Dermis microvascular lymphatic vessel endothelial cell (primary cell): ENCODE measurements around the gene TMEM158. TPM values are rescaled to one million over a fixed set of nuclear protein-coding genes. Genes with fewer than 3 reads are reported as not detected.

Source experiments
- DNase-seq, 2 donors: peaks; one replicate each; pipeline versions ENCODE4 v3.0.0 to v3.0.0-alpha.2; 2010; ENCODE audit warnings: low read depth in 2 of 2
- total RNA-seq: library from RNA; depleted of rRNA; stranded (reverse); fragments of >200 nt; gene quantifications from 2 replicates; pipeline ENCODE4 v1.2.1, GENCODE V29; 2014

The TMEM158 gene
- total RNA-seq, 1 donor from 2014 or later = 1.0 TPM

GRCh38 chr3:45204136-45204535 is 22.0 kb downstream of the TMEM158 start:
- DNase-seq = no peak

GRCh38 chr3:45199837-45200648 is 26.0 kb downstream of the TMEM158 start:
- peak in 1 of 2 donors; percentile 54 for DNase-seq

DNA sequence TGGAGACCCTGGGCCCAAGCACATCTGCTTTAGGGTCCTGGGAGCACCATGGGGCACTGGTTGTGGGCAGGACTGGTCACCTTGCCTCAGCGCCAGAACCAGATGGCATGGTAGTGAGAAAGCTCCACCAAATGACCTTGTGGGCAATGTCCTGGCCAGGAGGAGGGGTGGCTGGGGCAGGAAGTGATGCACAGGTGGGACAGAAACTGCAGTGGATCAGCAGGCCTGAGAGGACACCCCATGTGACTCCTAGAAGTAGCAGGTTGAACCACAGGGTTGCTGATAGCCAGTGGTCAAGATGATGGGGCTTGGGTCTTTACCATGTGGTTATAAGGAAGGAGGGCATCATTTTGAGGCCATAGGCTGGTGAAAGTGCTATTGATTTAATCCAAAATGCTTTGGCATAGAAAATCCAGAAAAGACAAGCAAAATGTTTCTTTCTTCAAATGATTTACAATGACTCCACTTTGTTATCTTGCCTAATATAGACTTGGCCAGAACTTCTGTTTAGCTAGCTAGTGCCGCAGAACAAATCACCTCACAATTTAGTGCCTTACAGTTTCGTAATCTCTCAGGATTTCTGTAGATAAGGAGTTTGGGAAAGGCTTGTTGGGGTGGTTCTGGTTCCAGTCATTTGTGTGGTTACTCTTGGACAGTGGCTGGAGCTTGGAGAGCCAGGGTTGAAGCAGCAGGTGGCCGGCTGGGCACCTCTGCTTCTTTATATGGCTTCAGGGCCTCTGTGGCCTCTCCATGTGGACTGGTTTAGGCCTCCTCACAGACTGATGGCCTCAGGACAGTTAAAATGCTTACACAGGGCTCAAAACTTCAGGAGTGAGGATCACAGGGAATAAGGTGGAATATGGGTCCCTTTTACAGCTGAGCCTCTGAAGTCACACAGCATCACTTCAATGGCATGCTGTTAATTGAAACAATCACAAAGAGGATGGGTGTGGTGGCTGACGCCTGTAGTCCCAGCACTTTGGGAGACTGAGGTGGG is 27.5 kb downstream of the TMEM158 start:
- DNase-seq = no peak

DNA sequence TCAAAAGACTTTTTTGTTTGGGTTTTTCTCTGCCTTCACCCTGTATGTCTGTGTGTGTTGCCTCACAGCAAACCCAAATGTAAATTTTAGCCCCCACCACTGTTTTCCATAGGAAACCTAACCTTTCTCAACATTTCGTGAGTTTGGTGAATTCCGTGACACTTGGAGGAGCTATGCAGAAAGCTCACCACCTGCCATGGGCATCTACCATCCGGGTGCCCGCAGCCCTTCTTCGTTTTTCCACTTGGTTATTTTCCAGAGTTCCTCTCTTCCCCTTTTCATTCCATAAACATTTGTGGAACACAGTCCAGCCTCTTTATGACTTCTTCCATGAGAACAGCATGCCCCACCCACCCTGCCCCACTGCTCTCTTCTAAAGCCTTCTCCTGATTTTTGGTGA is 31.3 kb downstream of the TMEM158 start:
- DNase-seq = no peak

DNA sequence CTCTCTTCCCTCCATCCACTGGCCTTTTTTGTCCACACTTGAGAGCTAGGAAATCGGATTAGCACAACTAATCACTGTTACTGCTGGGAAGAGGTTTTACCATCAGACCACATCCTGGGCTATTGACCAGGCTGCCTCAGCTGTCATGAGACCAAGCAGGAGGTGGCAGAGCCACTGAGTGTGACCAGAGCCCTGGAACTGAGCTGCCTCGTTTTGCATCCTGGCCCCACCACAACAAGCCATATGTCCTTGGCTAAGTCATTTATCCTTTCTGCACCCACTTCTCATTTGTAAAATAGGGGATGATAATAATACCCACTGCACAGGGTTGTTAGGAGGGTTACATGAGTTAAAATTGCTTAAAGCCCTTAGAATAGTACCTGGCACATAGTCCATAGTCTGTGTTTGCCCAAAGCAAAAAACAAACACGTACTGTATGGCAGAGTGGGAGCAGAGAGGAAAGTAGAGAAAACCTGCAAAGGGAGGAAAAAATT is 34.1 kb downstream of the TMEM158 start:
- DNase-seq = no peak

DNA sequence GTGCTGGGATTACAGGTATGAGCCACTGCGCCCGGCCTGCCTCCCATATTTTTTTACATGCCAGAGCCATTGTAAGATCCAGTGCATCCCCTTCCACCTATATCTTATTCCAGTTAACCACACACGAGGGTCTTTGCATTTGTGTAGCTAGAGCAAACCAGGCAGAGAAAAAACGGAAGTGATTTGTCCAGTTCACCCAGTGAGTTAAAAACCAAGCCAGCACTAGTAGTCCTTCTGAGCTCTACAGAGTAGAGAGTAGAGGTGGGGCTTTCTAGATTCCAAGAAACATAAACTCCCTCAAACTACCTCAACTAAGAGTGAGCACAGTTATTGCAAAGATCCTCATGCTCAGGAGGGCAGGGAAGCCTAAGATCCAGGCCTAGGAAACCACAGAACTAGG is 34.7 kb downstream of the TMEM158 start:
- no peak for DNase-seq

- DNase-seq = no peak
These were observed 37.1 kb downstream of the TMEM158 start for GRCh38 chr3:45188719-45189659.

DNA sequence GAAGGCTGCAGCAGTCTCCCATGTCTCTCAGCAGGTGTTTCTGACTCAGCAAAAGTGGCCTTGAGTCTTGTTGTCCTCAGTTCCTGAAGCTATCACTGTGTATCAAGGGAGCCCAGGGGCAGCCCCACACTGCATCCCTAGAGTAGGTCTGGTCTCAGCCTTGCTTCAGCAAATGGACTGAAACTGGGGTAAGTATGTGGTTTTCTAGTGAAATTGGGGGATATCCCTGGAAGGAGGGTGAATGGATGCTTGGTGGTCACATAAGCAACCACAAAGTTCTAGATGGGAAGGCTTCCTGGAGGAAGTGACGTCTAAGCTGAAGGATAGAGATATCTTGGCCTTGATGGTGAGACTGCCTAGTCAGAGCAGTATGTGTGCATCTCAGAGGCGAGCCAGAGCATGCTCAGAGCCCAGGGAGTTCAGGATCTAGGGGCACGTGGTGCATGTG is 38.4 kb downstream of the TMEM158 start:
- DNase-seq = no peak

DNA sequence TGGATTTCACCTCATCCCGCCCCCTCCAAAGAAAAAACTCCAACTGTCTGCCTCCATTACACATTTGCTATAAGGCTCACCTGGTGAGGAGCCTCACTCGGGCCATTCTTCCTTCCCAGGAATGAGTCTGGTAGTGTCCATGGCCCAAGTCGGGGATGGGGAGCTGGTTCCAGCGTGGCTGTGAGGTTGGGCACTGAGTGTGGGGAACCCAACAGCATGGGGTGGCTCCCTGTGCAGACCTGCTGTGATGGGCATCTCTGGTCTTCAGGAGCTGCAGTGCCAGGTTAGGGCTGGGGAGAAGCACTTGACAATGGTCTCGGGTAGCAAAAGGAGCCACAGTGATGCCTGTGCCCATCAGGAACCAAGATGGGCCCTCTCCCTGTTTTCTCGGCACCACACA is 39.2 kb downstream of the TMEM158 start:
- no peak for DNase-seq

GRCh38 chr3:45185461-45185860 is 40.6 kb downstream of the TMEM158 start:
- no peak for DNase-seq

DNA sequence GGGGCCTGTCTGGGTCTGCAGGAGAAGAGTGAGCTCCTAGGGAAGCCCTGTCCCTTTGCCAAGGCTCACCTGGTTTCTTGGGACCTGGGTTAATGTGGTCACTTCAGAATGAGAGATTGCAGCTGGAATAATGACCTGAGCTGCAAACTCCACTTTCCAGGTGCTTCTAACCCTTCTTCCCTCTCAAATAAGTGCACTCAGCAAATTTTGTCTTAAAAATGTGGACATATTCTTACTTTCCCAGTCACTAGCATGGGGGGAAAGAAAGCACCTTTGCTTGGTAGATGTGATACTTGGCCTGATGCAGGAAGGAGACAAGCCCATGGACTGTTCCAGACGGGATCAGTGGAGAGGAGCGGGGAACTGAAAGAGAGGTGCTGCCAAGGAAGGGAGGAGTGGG is 41.0 kb downstream of the TMEM158 start:
- DNase-seq = no peak

DNA sequence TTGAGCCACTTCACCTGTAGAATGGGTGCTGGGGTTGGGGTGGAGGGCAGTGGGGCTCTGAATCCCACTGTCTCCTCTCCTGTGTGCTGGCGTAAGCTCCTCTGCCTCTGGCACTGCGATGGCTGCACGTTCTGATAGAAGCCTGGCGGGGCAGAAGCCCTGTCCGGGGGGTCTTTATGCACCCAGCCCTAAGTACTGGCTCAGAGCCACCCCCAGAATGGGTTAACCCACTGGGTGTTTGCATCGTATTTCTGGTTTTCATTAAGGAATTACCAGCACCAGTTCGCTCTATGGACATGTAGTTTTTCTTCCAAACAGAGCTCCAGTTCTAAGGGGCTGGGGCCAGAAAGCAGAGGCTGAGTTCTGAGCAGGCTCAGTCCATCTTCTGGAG is 42.2 kb downstream of the TMEM158 start:
- DNase-seq = no peak

- no peak for DNase-seq
These were observed 42.9 kb downstream of the TMEM158 start for GRCh38 chr3:45182915-45183871.

GRCh38 chr3:45181496-45181895 is 44.6 kb downstream of the TMEM158 start:
- no peak for DNase-seq

- DNase-seq = no peak
These were observed 45.2 kb downstream of the TMEM158 start for GRCh38 chr3:45180899-45181298.

DNA sequence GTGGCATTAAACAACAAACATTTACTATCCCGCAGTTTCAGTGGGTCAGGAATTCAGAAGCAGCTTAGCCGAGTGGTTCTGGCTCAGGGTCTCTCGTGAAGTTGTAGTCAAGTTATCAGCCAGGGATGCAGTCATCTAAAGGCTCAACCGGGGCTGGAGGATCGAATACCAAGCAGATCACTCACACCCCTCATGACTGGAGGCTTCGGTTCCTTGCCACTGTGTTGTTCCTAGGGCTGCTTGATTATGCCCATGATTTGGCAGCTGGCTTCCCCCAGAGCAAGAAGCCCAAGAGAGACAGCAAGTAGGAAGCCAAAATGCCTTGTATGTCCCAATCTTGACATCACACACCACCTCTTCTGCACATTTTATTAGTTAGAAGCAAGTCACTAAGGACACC is 46.0 kb downstream of the TMEM158 start:
- DNase-seq = no peak

GRCh38 chr3:45179163-45179562 is 46.9 kb downstream of the TMEM158 start:
- no peak for DNase-seq

- DNase-seq = no peak
These were observed 47.7 kb downstream of the TMEM158 start for GRCh38 chr3:45178183-45179023.

GRCh38 chr3:45176912-45177311 is 49.2 kb downstream of the TMEM158 start:
- no peak for DNase-seq
